GM12892 (cell line): ENCODE results near the gene SPATA31A5. TPM values are rescaled to one million over a fixed set of nuclear protein-coding genes. Genes with fewer than 3 reads are reported as not detected.
"Not testable (repeated sequence)": the region's sequence is repeated elsewhere in the genome, so short reads cannot be mapped to it uniquely, and the experiment has no call there.

ENCODE experiments used
- DNase-seq: peaks from one replicate; pipeline ENCODE4 v3.0.0; 2011; ENCODE audit not compliant: insufficient read length
- FAIRE-seq: peaks from 2 replicates; lab custom pipeline; 2011; peaks lifted over from hg19 to GRCh38; lab: Jason Lieb, UNC
- polyA plus RNA-seq: library from polyadenylated mRNA; unstranded; fragments of >200 nt; gene quantifications from one replicate; pipeline ENCODE4 v1.2.1, GENCODE V29; 2012; ENCODE audit warnings: missing spikeins, inconsistent platforms; ENCODE audit not compliant: missing spikeins

SPATA31A5 gene
- not detected for polyA plus RNA-seq

DNA sequence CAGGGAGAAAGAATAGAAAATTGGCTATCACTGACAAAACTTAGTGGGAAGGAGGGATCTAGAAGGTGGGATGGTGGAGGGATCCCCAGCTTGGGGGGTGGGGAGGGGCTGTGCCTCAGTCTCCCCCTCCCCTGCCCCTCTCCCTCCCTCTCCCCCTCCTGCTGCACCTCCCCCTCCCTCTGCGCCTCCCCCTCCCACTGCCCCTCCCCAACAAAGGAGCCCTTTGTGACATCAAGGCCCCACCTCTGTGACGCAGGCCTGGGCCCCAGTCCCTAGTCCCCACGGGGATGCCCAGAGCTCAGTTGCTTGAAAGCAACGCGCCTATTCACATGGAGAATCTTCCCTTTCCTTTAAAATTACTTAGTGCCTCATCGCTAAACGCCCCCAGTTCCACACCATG, at the start of gene SPATA31A5:
Gene SPATA31A5 (plus strand): TSS at position 301 of the 400 bp plus-strand sequence. CDS start 29 bp downstream, at position 330.
- DNase-seq, FAIRE-seq: not testable (repeated sequence)

DNA sequence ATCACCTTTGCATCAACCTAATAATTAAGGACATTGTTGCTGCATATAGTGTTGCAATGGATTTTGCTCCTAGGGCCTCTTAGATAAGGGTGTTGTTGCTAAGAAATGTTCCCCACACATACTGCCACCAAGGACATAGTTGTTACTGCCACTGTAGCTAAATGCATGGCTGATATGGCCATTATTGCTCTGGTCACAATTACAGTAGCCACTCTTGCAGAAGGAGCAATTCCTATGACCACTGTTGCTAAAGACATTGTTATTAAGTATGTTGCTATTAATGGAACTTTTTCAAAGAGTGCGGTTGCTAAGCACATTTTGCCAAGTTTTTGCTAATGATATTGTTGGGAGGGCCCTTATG, 48.8 kb downstream of the SPATA31A5 start:
- DNase-seq, FAIRE-seq: not testable (repeated sequence)

DNA sequence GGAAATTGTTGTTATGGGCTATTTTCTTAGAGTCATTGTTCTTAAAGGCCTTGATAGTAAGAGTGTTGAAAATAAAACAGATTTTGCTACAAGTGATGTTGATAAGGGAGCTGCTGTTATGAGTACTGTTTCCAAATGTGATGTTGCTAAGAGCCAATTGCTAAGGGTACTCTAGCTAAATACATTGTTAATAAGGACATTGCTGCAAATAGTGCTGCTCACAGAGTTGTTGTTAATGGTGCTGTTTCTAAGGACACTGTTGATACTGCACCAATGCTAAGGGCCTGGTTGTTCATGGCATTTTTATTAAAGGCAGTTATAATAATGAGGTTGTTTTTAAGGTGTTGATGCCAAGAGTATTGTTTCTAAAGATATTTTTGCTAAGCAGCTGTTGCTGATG, 52.2 kb downstream of the SPATA31A5 start:
- FAIRE-seq, DNase-seq: not testable (repeated sequence)
